ENCODE data around the gene CDKN2B-AS1. TPM values are rescaled to one million over a fixed set of nuclear protein-coding genes. Genes with fewer than 3 reads are reported as not detected.

CDKN2B-AS1 gene
- total and polyA plus RNA-seq, 3 donors from 2014 or later = 2.2 to 3.5 (median 3.0) TPM

DNA sequence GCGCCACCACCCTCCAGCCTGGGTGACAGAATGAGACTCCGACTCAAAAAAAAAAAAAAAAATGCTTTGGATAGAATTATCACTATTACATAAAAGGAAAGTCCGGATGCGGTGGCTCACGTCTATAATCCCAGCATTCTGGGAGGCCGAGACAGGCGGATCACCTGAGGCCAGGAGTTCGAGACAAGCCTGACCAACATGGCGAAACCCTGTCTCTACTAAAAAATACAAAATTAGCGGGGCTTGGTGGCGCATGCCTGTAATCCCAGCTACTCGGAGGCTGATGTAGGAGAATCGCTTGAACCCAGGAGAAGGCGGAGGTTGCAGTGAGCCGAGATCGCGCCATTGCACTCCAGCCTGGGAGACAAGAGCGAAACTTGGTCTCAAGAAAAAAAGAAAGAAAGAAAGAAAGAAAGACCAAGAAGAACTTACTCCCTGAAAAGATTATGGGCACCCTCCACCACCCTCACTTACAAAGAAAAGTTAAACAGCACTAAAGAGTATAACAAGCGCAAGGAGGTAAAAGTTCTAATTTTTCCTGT is 18.2 kb upstream of the CDKN2B-AS1 start:
- 16 to 19% methylated on average over 19 of the region's 19 CpGs for WGBS, 2 donors
- Histone ChIP-seq H3K27me3 (peaks cover 10% of the 10 kb centered on the region), H3K36me3 (ENCODE audit: low read depth, missing control alignments) (no peaks in the 10 kb centered on the region), H3K4me3 (no peak overlapping the region), H3K9me3 (no peaks in the 10 kb centered on the region), H3K27ac (no peak overlapping the region), H3K4me1 (peaks cover 13% of the 10 kb centered on the region)
- intact Hi-C loops (cut with DNase I; ENCODE audit: low total_unique reads) = no loop called here
- TF ChIP-seq, protein P1, sequence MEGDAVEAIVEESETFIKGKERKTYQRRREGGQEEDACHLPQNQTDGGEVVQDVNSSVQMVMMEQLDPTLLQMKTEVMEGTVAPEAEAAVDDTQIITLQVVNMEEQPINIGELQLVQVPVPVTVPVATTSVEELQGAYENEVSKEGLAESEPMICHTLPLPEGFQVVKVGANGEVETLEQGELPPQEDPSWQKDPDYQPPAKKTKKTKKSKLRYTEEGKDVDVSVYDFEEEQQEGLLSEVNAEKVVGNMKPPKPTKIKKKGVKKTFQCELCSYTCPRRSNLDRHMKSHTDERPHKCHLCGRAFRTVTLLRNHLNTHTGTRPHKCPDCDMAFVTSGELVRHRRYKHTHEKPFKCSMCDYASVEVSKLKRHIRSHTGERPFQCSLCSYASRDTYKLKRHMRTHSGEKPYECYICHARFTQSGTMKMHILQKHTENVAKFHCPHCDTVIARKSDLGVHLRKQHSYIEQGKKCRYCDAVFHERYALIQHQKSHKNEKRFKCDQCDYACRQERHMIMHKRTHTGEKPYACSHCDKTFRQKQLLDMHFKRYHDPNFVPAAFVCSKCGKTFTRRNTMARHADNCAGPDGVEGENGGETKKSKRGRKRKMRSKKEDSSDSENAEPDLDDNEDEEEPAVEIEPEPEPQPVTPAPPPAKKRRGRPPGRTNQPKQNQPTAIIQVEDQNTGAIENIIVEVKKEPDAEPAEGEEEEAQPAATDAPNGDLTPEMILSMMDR (IDR thresholded peaks at IDR 0.05) = no peak
- no peak for TF ChIP-seq POLR2A (IDR thresholded peaks at IDR 0.05)
- no peak for DNase-seq

DNA sequence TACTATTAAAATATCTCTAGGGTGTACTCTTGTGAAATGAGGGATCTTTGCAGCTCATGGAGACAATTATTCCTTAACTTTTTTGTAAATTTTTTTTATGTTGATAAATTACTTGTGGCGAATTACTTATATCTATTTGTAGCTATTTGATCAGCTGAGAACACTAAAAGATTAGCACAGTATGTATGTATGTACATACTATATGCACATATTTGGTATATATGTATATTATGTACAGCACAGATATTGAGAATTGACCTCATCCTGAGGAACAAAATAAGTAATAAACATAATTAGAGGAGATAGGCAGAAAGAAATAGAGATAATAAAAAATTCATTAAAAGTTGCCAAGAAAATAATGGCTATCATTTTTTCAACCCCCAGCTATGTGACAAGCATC is 12.2 kb upstream of the CDKN2B-AS1 start:
- no peak overlapping the region for H3K27ac ChIP-seq
- no peak for DNase-seq
- no peaks in the 10 kb centered on the region for H3K36me3 ChIP-seq (ENCODE audit: low read depth, missing control alignments)
- H3K4me1 ChIP-seq = no peaks in the 10 kb centered on the region
- intact Hi-C loops (cut with DNase I; ENCODE audit: low total_unique reads) = no loop called here
- TF ChIP-seq, protein P1 (IDR thresholded peaks at IDR 0.05) = no peak
- no peak for TF ChIP-seq POLR2A (IDR thresholded peaks at IDR 0.05)
- WGBS, 2 donors = 70 to 74% methylated on average over 1 of the region's 1 CpG
- no peaks in the 10 kb centered on the region for H3K9me3 ChIP-seq
- no peak overlapping the region for H3K4me3 ChIP-seq
- no peaks in the 10 kb centered on the region for H3K27me3 ChIP-seq

DNA sequence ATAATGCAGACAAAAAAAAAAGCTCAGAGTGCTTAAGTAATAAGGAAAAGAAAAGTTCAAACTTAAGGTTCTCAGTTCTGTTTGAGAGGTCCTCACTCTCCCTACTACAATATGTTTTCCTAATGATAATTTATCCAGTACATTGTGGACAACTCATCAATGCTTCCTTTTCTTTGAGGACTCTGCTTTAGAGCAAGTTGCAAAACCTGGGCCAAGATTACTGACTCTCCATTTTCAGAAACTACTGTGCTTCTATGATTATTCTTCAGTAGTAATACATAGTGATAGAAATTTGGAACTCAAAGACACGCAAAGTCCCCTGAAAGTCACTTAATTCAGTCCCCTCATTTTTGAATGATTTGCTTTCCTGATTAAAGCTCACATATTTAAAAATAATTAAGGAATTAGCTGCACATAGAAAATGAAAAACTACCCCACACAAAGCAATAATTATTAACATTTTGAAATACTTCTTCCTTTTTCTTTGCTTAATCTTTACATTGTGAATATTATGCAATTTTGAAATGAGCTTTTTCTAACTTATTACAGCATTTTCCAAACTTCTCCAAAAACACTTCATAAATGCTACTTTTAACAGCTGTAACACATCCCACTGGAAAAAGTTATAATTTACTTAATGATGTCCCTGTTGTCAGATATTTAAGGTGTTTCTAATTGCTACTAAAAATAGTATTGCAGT is 11.6 kb upstream of the CDKN2B-AS1 start:
- H3K27me3 ChIP-seq = no peaks in the 10 kb centered on the region
- no peaks in the 10 kb centered on the region for H3K4me1 ChIP-seq
- H3K4me3 ChIP-seq = no peak overlapping the region
- no peaks in the 10 kb centered on the region for H3K9me3 ChIP-seq
- intact Hi-C loops (cut with DNase I; ENCODE audit: low total_unique reads) = no loop called here
- TF ChIP-seq POLR2A (IDR thresholded peaks at IDR 0.05) = no peak
- TF ChIP-seq, protein P1 (IDR thresholded peaks at IDR 0.05) = no peak
- DNase-seq = no peak
- no peaks in the 10 kb centered on the region for H3K36me3 ChIP-seq (ENCODE audit: low read depth, missing control alignments)
- WGBS, 2 donors = 63 to 67% methylated on average over 1 of the region's 1 CpG
- no peak overlapping the region for H3K27ac ChIP-seq

DNA sequence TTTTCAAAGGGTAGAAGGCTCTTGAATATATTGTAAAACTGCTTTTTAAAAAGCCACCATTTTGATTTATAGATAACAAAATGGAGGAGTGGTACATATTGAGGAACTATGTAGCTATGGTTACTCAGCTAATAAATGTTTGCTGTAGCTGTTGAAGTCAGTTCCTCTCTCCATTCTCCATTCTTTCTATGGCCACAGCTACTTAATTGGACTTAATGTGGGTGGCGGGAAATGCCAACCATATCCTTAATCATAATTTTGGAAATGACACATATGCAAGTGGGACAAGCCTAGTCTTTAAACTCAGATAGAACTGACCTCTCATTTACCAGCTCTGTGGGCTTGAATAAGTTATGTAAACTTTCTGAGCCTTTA is 11.0 kb upstream of the CDKN2B-AS1 start:
- no peak overlapping the region for H3K27ac ChIP-seq
- H3K9me3 ChIP-seq = no peaks in the 10 kb centered on the region
- 70 to 73% methylated on average over 1 of the region's 1 CpG for WGBS, 2 donors
- no peak overlapping the region for H3K4me3 ChIP-seq
- H3K4me1 ChIP-seq = no peaks in the 10 kb centered on the region
- no peak for TF ChIP-seq POLR2A (IDR thresholded peaks at IDR 0.05)
- TF ChIP-seq, protein P1 (IDR thresholded peaks at IDR 0.05) = no peak
- no peak for DNase-seq
- H3K27me3 ChIP-seq = no peaks in the 10 kb centered on the region
- no peaks in the 10 kb centered on the region for H3K36me3 ChIP-seq (ENCODE audit: low read depth, missing control alignments)
- intact Hi-C loops (cut with DNase I; ENCODE audit: low total_unique reads) = no loop called here

DNA sequence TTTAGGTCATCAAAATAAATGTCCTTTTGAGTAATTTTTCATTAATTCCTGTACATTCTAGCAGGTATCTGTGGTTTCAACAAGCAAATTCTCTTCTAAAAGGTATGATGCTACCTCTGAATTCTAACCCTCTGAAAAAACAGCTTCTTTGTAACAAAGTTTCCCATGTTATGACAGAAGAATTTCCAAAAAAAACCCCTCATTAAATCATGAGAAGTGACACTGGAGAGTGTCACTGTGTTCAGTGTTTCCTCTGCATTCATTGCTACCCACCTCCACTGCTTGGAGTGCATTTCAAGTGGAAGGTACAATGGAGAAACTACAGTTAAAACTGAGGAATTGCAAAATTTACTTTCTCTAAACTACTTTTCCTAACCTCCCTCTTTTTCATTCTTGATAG is 10.5 kb upstream of the CDKN2B-AS1 start:
- Histone ChIP-seq H3K27ac (no peak overlapping the region), H3K4me1 (no peaks in the 10 kb centered on the region), H3K36me3 (ENCODE audit: low read depth, missing control alignments) (no peaks in the 10 kb centered on the region), H3K4me3 (no peak overlapping the region), H3K27me3 (no peaks in the 10 kb centered on the region), H3K9me3 (no peaks in the 10 kb centered on the region)
- TF ChIP-seq, protein P1 (IDR thresholded peaks at IDR 0.05) = no peak
- TF ChIP-seq POLR2A (IDR thresholded peaks at IDR 0.05) = no peak
- intact Hi-C loops (cut with DNase I; ENCODE audit: low total_unique reads) = no loop called here
- no peak for DNase-seq
